Measurements from ENCODE around the gene AMZ2. TPM values are rescaled to one million over a fixed set of nuclear protein-coding genes. Genes with fewer than 3 reads are reported as not detected.
"Not testable (repeated sequence)": the region's sequence is repeated elsewhere in the genome, so short reads cannot be mapped to it uniquely, and the experiment has no call there.

AMZ2 gene
- 10 to 100 TPM; 57.3 to 77.4 (median 68.3) TPM for polyA plus RNA-seq (ENCODE audit: insufficient read length in 10 of 10)
- long read RNA-seq, donor 1, transcript AMZ2-202 (7 exons, 2,402 nt): minor isoform, 12 of 34 reads
- long read RNA-seq, donor 1, transcript AMZ2-206 (6 exons, 2,257 nt): major isoform, 13 of 34 reads
- long read RNA-seq, donor 1, partial matches to known transcripts: 7 of 34 reads
- long read RNA-seq, donor 1, other reads (novel, unspliced or antisense): 0 of 34 reads
- long read RNA-seq, donor 2, transcript AMZ2-202 (7 exons, 2,402 nt): minor isoform, 13 of 31 reads
- long read RNA-seq, donor 2, transcript AMZ2-206 (6 exons, 2,257 nt): major isoform, 15 of 31 reads
- long read RNA-seq, donor 2, partial matches to known transcripts: 0 of 31 reads
- long read RNA-seq, donor 2, other reads (novel, unspliced or antisense): 0 of 31 reads
- long read RNA-seq, donor 3: 0 reads
- long read RNA-seq, donor 4, transcript AMZ2-202 (7 exons, 2,402 nt): minor isoform, 7 of 33 reads
- long read RNA-seq, donor 4, transcript AMZ2-206 (6 exons, 2,257 nt): major isoform, 19 of 33 reads
- long read RNA-seq, donor 4, partial matches to known transcripts: 6 of 33 reads
- long read RNA-seq, donor 4, other reads (novel, unspliced or antisense): 0 of 33 reads
- long read RNA-seq, donor 5, transcript AMZ2-206 (6 exons, 2,257 nt): major isoform, 10 of 34 reads
- long read RNA-seq, donor 5, transcript AMZ2-202 (7 exons, 2,402 nt): major isoform, 10 of 34 reads
- long read RNA-seq, donor 5, partial matches to known transcripts: 9 of 34 reads
- long read RNA-seq, donor 5, other reads (novel, unspliced or antisense): 0 of 34 reads
- long read RNA-seq, donor 6, transcript AMZ2-202 (7 exons, 2,402 nt): minor isoform, 11 of 54 reads
- long read RNA-seq, donor 6, transcript AMZ2-206 (6 exons, 2,257 nt): major isoform, 32 of 54 reads
- long read RNA-seq, donor 6, partial matches to known transcripts: 7 of 54 reads
- long read RNA-seq, donor 6, other reads (novel, unspliced or antisense): 0 of 54 reads
- long read RNA-seq, donor 7, transcript AMZ2-202 (7 exons, 2,402 nt): minor isoform, 14 of 31 reads
- long read RNA-seq, donor 7, transcript AMZ2-206 (6 exons, 2,257 nt): major isoform, 15 of 31 reads
- long read RNA-seq, donor 7, partial matches to known transcripts: 0 of 31 reads
- long read RNA-seq, donor 7, other reads (novel, unspliced or antisense): 0 of 31 reads
- long read RNA-seq, donor 8, transcript AMZ2-202 (7 exons, 2,402 nt): major isoform, 11 of 29 reads
- long read RNA-seq, donor 8, transcript AMZ2-206 (6 exons, 2,257 nt): minor isoform, 10 of 29 reads
- long read RNA-seq, donor 8, partial matches to known transcripts: 6 of 29 reads
- long read RNA-seq, donor 8, other reads (novel, unspliced or antisense): 0 of 29 reads
- long read RNA-seq, donor 9, transcript AMZ2-202 (7 exons, 2,402 nt): major isoform, 5 of 8 reads
- long read RNA-seq, donor 9, partial matches to known transcripts: 0 of 8 reads
- long read RNA-seq, donor 9, other reads (novel, unspliced or antisense): 0 of 8 reads

DNA sequence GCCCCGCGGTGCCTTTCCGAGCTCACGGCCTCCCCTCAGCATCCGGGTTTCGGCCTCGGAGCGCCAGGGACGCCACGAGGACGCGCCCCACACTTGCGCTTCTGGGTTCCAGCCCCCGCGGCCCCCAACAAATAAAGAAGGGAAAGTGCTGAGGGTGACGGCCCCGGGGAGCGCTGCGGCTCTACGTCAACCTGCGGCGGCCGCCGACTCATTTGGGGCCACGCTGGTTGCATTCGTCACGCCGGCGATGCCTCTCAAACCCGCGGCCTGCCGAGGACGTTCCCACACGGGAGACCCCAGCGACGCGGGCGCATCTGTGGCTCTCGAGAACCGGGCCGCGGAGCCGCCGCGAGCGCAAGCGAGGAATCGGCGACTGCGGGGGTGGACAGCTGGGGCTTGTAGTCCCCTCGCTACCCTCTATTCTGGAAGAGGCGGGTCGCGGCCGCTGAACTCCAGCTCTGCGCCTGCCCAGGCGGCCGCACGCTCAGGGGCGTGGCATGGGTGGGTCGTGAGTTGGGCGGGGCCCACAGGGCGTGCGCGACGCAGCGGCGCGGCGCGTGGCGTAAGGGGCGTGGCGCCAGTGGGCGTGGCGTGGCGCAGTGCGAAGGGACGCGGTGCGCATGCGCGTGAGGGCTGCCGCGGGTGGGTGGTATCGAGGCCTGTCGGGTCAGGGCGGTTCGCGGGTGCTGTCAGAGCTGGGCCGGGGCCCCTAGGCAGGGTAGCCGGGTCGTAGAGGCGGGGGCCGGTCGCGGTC lies at the start of gene AMZ2:
Gene AMZ2, plus strand, starts transcription at position 599 of the 754 bp plus-strand sequence. CDS start 2,145 bp downstream, outside the sequence.
- DNase-seq: peak; percentile 95 to 99 (median 99)

- peak in 1 of 3 donors; percentile 64 for DNase-seq
These were observed 48.7 kb upstream of the AMZ2 start for GRCh38 chr17:68198931-68199836.

DNA sequence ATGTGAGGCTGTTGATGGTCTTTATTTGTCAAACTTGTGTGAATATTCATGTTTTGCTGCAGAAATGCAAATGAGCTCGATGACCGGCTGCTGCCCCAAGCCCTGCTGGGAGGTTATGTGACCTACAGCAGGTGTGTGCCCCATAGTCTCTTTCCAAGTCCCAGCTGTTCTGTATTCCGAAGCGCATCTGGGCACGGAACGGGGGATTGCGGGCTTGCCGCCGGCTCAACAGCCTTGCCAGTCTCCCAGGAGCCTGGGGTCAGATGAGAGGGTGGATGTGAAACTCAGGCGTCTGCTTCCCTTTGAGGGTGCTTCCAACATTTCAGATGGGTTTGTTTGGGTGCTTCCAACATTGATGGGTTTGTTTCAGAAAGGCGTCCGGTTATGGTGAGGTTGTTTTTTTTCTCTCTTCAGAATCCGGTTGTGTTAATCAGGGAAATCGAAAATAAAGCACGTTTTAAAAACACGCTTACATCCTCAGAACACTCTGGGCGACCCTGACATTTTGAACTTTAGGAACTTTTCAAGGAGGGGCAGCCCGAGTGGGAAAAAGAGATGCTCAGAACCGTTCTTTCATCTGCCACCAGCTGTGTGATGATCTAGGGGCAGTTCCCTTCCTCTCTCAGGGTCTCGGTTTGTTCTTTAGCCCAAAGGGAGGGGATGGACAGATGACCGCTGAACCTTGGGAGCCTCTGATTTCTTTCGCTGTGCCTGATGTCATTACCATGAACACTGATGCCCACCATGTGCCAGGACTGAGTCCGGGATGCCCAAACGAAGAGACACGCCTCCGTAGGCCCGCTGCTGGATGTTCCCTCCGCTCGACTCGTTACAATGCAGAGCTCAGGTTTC lies 47.8 kb upstream of the AMZ2 start:
- peak in 1 of 3 donors; percentile 40 for DNase-seq

DNA sequence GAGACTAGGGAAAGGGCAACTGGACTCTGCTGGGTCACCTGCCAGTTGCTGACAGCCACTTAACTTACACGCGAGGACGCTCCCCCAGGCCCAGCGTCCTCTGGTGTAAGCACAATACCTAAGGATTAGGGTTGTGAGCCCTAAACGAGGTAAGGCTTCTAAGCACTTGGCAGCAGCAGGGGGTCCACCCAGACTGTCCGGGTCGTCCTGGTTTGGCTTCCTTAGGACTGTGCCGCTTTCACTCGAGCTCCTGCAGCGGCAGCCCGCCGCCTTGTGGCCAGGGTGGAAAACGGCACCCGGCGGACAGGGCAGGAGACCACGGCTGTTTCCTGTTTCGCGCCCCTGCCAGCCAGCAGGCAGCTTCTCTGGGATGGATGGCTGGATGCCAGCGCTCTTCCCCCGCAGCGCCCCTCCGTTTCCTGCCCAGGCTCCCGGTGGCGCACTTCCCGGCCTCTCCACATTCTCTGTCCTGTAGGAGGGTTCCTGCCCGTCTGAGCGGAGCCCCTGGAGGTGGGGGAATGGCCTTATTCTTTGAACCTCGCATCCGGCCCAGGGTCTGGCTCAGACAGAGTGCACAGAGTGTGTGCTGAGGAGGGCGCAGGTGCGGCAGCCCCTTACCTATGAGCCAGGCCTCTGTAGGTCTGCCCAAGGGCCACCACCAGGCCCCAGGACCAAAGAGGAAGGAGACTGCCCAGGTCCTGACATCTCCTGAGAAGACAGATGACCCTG lies 47.0 kb upstream of the AMZ2 start:
- peak in 2 of 3 donors; percentile 61 to 87 for DNase-seq

DNA sequence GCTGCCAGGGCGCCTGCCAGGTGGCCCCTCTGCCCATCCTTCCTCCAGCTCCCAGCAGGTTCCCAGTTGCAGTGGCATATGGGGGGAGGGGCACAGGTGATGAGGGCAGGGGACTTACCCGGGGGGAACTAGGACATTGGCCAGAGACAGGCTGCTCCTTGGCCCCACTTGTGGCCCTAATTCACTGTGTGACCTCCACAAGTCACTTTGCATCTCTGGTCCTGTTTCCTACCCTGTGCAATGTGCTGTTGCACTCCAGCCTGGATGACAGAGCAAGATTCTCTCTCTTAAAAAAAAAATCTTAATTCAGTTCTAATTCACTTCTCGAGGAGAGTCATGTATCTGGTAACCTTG lies 46.4 kb upstream of the AMZ2 start:
- DNase-seq: not testable (repeated sequence)

DNA sequence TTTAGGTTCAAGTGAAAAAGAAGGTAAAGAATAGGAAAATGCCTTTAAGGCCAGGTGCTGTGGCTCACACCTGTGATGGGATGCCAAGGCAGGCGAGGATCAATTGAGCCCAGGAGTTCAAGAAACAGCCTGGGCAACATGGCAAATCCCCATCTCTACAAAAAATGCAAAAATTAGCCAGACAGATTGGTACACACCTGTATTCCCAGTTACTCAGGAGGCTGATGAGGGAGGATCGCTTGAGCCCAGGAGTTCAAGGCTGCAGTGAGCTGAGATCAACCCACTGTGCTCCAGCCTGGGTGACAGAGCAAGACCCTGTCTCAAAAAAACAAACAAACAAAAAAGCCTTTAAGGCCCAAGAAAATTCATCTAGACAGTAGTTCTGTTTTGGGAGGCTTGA lies 45.5 kb upstream of the AMZ2 start:
- not testable (repeated sequence) for DNase-seq

DNA sequence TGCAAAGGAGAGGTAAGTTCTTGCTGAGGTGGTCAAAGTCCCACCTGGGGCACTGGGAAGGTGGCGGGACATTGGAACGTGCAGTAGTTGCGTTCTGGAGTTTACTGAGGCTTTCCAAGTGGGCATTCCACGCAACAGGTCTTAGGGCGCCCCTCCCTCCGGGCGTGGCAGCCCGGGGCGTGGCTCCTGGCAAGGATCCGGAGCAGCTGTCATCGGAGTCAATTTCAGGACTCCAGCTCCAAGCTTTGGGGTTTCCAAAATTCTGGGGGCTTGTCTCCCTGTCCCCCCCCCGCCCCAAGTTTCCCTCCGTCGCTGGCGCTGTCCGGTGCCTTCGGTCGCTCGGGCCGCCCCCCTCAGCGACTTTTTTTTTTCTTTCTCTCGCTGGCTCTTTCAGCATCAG lies 43.1 kb upstream of the AMZ2 start:
- DNase-seq: no peak

DNA sequence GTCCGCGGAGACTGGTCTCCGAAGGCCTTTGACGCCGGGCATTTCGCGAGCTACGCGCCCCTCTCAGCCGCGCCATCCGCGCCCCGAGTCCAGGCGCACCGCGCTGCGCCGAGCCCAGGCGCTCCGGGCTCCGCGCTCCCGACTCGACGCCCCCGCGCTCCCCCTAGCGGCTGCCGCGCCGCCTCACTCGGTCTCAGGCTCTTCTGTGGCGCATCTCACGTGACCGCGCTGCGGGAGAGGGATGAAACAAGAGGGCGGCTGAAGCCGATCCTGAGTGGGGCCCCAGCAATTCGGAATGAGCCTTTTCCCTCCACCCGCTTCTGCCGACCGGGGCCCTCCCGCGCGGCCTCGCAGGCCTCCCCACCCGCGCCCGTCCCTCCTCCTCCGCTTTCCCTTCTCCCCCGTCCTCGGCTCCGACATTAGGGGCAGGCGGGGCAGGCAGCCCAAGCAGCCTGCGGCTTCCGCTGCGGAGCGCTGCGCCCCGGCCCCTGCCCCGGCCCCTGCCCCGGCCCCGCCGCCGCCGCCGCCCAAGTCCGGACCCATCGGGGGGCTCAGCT lies 42.5 kb upstream of the AMZ2 start:
- DNase-seq: peak; percentile 90 to 98 (median 95)

- peak in 1 of 3 donors; percentile 82 for DNase-seq
These were observed 41.8 kb upstream of the AMZ2 start for GRCh38 chr17:68205808-68206720.

- no peak for DNase-seq
These were observed 40.1 kb upstream of the AMZ2 start for GRCh38 chr17:68207651-68208253.

- DNase-seq: not testable (repeated sequence)
These were observed 39.2 kb upstream of the AMZ2 start for GRCh38 chr17:68208651-68209050.

DNA sequence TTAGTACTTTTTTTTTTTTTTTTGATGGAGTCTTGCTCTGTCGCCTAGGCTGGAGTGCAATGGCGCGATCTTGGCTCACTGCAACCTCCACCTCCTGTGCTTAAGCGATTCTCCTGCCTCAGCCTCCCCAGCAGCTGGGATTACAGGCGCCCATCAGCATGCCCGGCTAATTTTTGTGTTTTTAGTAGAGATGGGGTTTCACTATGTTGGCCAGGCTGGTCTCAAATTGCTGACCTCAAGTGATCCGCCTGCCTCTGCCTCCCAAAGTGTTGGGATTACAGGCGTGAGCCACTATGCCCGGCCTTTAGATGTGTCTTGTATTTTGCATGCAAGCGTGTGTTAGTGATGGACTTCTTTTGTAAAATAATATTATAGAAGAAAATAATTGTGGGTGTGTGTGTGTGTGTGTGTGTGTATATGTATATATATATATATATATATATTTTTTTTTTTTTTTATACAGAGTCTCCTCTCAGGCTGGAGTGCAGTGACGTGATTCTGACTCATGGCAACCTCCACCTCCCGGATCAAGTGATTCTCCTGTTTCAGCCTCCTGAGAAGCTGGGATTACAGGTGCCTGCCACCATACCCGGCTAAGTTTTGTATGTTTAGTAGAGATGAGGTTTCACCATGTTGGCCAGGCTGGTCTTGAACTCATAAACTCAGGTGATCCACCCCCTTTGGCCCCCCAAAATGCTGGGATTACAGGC lies 38.5 kb upstream of the AMZ2 start:
- not testable (repeated sequence) for DNase-seq

DNA sequence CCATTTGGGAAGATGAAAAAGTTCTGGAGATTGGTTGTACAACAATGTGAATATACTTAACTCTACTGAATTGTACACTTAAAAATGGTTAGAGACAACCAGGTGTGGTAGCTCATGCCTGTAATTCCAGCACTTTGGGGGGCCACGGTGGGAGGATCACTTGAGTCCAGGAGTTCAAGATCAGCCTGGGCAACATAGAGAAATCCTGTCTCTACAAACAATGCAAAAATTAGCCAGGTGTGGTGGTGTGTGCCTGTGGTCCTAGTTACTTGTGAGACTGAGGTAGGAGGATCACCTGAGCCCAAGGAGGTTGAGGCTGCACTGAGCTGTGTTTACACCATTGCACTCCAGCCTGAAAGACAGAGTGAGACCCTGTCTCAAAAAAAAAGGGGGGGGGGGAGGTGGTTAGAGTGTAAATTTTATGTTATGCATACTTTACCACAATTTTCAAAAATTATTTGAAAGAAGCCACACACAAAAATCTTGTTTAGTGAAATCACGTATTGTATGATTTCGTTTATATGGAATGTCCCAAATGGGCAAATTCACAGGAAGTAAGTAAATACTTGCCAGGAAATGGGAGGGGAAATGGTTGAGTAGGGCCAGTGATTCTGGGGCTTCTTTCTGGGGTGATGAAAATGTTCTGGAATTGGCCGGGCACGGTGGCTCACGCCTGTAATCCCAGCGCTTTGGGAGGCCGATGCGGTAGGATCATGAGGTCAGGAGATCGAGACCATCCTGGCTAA lies 37.1 kb upstream of the AMZ2 start:
- no peak for DNase-seq

Measured in muscle of back (tissue), 13 donors.